ENCODE measurements around the gene LAPTM4A.
"Not testable (repeated sequence)": the region's sequence is repeated elsewhere in the genome, so short reads cannot be mapped to it uniquely, and the experiment has no call there.

The LAPTM4A gene

DNA sequence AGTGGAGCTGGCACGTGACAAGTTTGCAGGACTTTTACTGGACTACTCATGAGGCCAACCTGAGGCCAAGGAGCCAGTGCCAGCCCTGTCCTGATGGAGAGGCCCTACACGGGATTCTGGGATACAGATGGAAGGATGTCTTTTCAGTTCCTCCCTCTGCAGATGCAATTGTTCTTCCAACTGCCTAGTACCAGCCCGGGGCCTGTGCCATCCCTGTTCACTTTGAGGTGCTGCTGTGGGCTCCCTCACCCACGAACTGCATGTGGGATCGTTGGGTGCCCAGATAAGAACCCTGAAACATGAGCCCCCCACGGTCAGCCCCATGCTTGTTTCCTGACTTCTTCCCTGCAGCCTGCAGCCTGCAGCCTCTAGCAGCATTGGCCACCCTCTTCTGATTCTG, 25.3 kb upstream of the LAPTM4A start:
- DNase-seq (ENCODE audit: low read depth in 1 of 2, low spot score in 1 of 2) = no peak

- DNase-seq (ENCODE audit: low read depth in 1 of 2, low spot score in 1 of 2) = no peak
Measured at GRCh38 chr2:20074901-20075300, 23.5 kb upstream of the LAPTM4A start.

DNA sequence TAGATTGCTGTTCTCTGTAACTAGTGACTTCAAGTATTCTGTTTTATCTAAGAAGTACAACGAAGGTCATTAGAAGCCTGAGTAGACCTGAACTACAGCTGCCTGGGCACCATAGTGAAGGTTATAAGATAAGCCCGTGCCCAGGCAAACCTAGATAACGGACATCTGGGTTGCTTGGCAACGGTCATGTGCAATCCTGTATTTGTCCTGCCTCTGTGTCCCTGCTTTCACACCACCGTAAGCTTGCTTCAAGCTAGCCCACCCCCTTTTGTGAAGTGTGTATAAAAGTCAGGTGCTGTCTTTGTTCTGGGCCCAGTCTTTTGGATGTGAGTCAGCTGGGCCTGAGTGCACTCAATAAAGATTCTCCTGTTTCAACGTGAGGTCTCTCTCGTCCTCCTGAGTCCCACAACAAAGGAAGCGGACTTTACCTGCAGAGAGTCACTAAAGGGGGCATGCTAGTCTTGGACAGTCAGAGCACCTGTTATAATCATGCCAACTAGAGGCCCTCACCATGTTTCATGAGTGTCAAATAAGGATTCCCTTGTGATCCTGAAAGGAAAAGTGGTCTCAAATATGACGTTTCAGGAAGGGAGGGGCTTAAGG, 22.7 kb upstream of the LAPTM4A start:
- not testable (repeated sequence) for DNase-seq (ENCODE audit: low read depth in 1 of 2, low spot score in 1 of 2)

GRCh38 chr2:20073460-20073859, 22.0 kb upstream of the LAPTM4A start:
- no peak for DNase-seq (ENCODE audit: low read depth in 1 of 2, low spot score in 1 of 2)

GRCh38 chr2:20072436-20073158, 21.2 kb upstream of the LAPTM4A start:
- no peak for DNase-seq (ENCODE audit: low read depth in 1 of 2, low spot score in 1 of 2)

GRCh38 chr2:20071397-20072383, 20.3 kb upstream of the LAPTM4A start:
- DNase-seq (ENCODE audit: low read depth in 1 of 2, low spot score in 1 of 2) = no peak

DNA sequence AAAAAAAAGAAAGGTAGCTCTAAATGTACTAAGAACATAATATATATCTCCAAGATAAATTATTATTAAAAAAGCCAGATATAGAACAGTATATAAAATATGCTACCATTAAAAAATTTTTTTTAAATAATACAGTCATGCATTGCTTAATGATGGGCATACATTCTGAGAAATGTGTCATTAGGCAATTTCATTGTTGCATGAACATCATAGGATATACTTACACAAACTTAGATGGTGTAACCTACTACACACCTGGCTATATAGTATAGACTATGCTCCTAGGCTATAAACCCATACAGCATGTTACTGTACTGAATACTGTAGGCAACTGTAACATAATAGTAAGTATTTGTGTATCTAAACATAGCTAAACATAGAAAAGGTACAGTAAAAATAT, 18.3 kb upstream of the LAPTM4A start:
- DNase-seq (ENCODE audit: low read depth in 1 of 2, low spot score in 1 of 2) = no peak

- DNase-seq (ENCODE audit: low read depth in 1 of 2, low spot score in 1 of 2) = no peak
Measured at GRCh38 chr2:20067992-20068584, 16.7 kb upstream of the LAPTM4A start.

- DNase-seq (ENCODE audit: low read depth in 1 of 2, low spot score in 1 of 2) = no peak
Measured at GRCh38 chr2:20065885-20066602, 14.6 kb upstream of the LAPTM4A start.

GRCh38 chr2:20064841-20065240, 13.4 kb upstream of the LAPTM4A start:
- DNase-seq (ENCODE audit: low read depth in 1 of 2, low spot score in 1 of 2) = no peak

GRCh38 chr2:20064421-20064820, 13.0 kb upstream of the LAPTM4A start:
- no peak for DNase-seq (ENCODE audit: low read depth in 1 of 2, low spot score in 1 of 2)

DNA sequence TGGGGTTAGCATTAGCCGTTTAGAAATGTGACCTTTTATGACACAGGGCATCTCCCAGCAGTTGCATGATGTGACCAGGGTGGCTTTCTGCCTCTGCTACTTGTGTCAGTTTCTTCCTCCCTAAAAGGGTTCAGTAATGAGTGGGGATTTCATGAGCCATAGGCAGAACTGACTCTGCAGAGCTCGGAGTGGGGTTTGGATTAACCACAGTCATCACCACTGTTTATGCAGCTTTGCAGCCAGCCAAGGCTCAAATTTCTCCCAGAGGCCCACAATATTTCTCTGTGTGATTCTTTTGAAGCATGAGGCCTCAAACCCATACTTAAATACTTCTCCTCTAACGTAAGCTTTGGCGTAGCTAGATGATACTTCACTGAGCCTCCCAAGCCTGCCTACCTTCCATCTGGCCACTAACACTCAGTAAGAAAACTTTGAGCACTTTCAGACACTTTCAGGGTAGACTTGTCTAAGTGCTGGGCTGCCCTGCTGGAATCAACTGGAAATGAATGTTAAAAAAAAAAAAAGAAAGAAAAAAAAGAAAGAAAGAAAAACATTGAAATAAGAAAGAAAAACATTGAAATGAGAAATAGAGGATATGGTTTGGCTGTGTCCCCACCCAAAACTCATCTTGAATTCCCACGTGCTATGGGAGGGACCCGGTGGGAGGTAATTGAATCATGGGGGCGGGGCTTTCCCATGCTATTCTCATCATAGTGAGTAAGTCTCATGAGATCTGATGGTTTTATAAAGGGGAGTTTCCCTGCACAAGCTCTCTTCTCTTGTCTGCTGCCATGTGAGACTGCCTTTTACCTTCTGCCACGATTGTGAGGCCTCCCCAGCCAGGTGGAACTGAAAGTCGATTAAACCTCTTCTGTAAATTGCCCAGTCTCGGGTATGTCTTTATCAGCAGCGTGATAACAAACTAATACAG, 11.5 kb upstream of the LAPTM4A start:
- no peak for DNase-seq (ENCODE audit: low read depth in 1 of 2, low spot score in 1 of 2)

DNA sequence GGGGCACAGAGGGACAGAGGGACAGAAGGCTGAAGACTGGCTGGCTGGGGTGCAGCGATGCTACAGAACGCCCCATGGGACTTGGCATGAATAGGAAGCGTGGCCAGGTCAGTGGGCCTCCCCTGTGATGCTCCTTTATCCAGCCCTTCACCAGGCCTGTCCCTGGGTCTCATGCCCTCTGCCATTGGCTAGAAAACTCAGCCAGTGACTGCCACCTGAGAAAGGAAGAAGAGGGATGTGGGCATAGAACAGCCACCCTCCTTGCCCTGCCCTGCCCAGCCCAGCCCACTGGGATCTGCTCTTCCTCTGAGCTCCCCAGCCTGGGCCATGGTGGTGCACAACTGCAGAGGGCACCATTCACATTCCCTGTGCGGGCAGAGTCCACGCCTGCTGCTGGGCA, 10.5 kb upstream of the LAPTM4A start:
- no peak for DNase-seq (ENCODE audit: low read depth in 1 of 2, low spot score in 1 of 2)

GRCh38 chr2:20061476-20061875, 10.0 kb upstream of the LAPTM4A start:
- no peak for DNase-seq (ENCODE audit: low read depth in 1 of 2, low spot score in 1 of 2)

DNA sequence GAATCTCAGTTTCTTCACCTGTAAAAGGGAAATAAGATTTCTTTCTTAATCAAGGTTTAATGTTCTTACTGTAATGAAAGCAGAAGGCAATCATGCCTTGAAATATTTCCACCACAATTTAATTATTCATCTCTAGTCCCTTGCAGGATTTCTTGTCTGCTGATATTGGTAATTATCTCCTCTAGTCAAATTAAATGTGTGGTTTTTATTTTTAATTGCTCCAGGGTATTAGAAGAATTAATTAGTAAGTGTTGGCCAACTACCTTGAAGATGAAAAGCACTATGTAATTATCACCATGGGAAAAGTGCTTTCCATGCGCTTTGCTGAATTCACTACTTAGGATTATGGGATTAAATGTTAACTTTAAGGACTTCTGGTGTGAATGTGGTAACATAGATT, 8.7 kb upstream of the LAPTM4A start:
- DNase-seq (ENCODE audit: low read depth in 1 of 2, low spot score in 1 of 2) = no peak

DNA sequence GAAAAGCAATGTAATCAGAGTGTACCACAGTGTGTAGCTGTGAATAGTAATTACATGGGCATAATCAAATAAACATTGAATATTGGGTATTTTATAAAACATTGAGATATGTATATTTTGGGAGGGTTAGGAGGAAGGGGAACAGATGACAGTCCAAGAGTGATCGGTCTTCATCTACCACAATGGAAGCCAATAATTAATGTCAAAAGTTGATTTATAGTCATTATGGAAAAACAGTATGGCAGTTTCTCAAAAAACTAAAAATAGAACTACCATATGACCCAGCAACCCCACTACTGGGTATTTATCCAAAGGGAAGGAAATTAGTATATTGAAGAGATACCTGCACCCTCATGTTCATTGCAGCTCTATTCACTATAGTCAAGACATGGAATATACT, 5.8 kb upstream of the LAPTM4A start:
- DNase-seq (ENCODE audit: low read depth in 1 of 2, low spot score in 1 of 2) = no peak

DNA sequence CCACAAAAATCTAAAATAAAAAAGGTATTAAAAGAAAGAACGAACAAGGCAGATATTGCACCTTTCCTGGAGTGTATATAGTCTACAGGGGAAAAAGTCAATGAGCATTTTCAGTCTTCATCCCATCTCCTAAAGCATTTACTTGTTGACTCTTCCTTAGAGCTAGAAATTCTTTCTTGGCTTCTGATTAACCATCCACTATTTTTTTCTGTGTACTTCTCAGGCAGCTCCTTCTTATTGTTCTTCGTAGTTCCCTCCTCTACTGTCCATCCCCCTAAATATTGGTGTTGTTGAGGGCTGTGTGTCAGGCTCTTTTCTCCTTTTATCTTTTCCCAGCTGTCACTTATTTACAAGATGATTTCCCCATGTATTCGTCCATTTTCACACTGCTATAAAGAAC, 3.5 kb upstream of the LAPTM4A start:
- DNase-seq (ENCODE audit: low read depth in 1 of 2, low spot score in 1 of 2) = no peak

DNA sequence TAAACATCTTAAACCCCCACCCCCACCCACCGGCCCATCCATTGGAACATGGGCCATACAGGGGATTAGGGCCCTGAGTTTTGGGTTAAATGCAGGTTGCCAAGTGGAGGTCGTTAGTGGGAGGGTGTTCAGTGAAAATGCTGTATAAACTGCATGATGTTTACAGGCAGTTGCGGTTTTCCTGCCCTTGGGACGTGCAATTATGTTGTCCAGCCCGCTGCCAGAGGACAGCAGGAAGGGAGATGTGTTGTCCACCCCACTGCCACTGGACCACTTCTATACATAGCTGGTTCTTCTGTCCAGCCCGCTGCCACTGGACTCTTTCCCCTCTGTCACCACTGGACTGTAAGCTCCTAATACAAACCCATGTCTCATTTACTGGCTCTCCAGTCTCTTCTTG, 2.7 kb upstream of the LAPTM4A start:
- DNase-seq (ENCODE audit: low read depth in 1 of 2, low spot score in 1 of 2) = no peak

GRCh38 chr2:20052861-20053281, 1.4 kb upstream of the LAPTM4A start:
- DNase-seq (ENCODE audit: low read depth in 1 of 2, low spot score in 1 of 2) = no peak

Data from activated T-helper 1 cell treated with anti-CD3 and anti-CD28 coated beads, Interleukin-2, amount 50 U/mL, for 16 hours (primary cell).